Natural killer cell (primary cell): ENCODE measurements around the gene SORL1. TPM values are rescaled to one million over a fixed set of nuclear protein-coding genes. Genes with fewer than 3 reads are reported as not detected.
A peak's percentile ranks its signal among the peaks of the same experiment; 100 is the strongest.

Experiments used
- ATAC-seq, 3 donors: fragments of 150-1000 bp in 2 of 3; fragments of 200-7000 bp in 1 of 3; cut with Tn5 transposase; 1 replicate in 1 of 3; 2 replicates in 2 of 3; pipeline ENCODE4 v1.10.0; 2021; ENCODE audit warnings: mild to moderate bottlenecking in 2 of 3, moderate library complexity in 2 of 3
- DNase-seq, 2 donors: peaks; one replicate each; pipeline versions ENCODE4 v3.0.0 to v3.0.0-alpha.2; 2013 to 2021; ENCODE audit warnings: mixed read lengths in 1 of 2
- H3K27ac ChIP-seq: one replicate; pipeline ENCODE4 v1.5.1; 2013; ENCODE audit warnings: mild to moderate bottlenecking, low read length
- H3K27me3 ChIP-seq: one replicate; pipeline ENCODE4 v1.6.1; 2013; ENCODE audit warnings: low read length; ENCODE audit not compliant: control insufficient read depth, insufficient read depth
- H3K36me3 ChIP-seq: one replicate; pipeline ENCODE4 v1.6.1; 2013; ENCODE audit warnings: low read length; ENCODE audit not compliant: control insufficient read depth, insufficient read depth
- H3K4me1 ChIP-seq: one replicate; pipeline ENCODE4 v1.6.1; 2013; ENCODE audit warnings: low read length; ENCODE audit not compliant: control insufficient read depth, insufficient read depth
- H3K4me3 ChIP-seq: one replicate; pipeline ENCODE4 v1.5.1; 2013; ENCODE audit warnings: low read length
- H3K9me3 ChIP-seq: one replicate; pipeline ENCODE4 v1.6.1; 2013; ENCODE audit warnings: low read length; ENCODE audit not compliant: control insufficient read depth, insufficient read depth
- H3K27ac Mint-ChIP-seq, 2 donors: one replicate each; pipeline ENCODE4 v1.8.0; 2022; ENCODE audit warnings: mild to moderate bottlenecking in 2 of 2, mixed read lengths in 2 of 2, moderate library complexity in 1 of 2
- H3K27me3 Mint-ChIP-seq, 2 donors: one replicate each; pipeline ENCODE4 v1.8.0; 2022; ENCODE audit warnings: low read depth in 2 of 2, mixed read lengths in 2 of 2
- H3K36me3 Mint-ChIP-seq: one replicate; pipeline ENCODE4 v1.8.0; 2022; ENCODE audit warnings: mixed read lengths
- H3K4me1 Mint-ChIP-seq, 2 donors: one replicate each; pipeline ENCODE4 v1.8.0; 2022; ENCODE audit warnings: mixed read lengths in 2 of 2
- H3K4me3 Mint-ChIP-seq: one replicate; pipeline ENCODE4 v1.8.0; 2022; ENCODE audit warnings: mild to moderate bottlenecking, moderate library complexity, mixed read lengths
- H3K9me3 Mint-ChIP-seq, 2 donors: one replicate each; pipeline ENCODE4 v1.8.0; 2022; ENCODE audit warnings: mixed read lengths in 2 of 2
- WGBS: methylation state at CpG from one replicate; pipeline ENCODE4 v1.1.7; 2013; ENCODE audit warnings: missing lambda C conversion rate; ENCODE audit not compliant: insufficient coverage; 5-methylcytosine and 5-hydroxymethylcytosine counted together
- intact Hi-C: fragments of 100-400 bp; cut with micrococcal nuclease; formaldehyde crosslinking; loops from one replicate; pipeline ENCODE4 v1.14.2; 2022
- total RNA-seq, 4 donors: library from RNA; stranded (reverse); fragments of 120-200 nt in 1 of 4; gene quantifications; one replicate each; pipeline versions ENCODE4 v1.2.3 to v1.2.4, GENCODE V29; 2013 to 2022
- TF ChIP-seq, protein P1 (sequence below): fragments of 200-600 bp; IDR thresholded peaks from one replicate; pipeline ENCODE4 v1.8.0; 2022; ENCODE audit warnings: antibody characterized with exemption

Gene SORL1
- total RNA-seq, 3 donors from 2014 or later (not counting 1 experiment from before 2014, with no cell fraction given): 386 to 519 (median 456) TPM

DNA sequence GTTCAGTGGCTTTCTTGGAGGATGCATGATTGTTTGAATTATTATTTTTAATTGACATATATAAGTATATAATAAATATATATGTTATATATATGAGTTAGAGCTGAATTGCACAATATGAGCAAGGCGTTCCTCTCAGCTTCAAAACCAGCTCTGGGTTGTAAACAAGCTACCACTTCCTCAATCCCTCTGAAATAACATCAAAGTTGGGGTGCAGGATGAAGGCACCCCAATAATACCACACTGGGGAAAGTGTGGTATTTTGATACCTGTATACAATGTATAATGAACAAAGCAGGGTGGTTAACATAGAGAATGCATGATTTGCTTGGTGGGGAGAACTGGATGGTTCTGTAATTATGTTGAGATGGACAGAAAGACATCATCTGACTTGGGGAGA, 1.7 kb upstream of the SORL1 start:
- peaks cover 63% of the 10 kb centered on the region for H3K4me1 ChIP-seq
- no peaks in the 10 kb centered on the region for H3K9me3 Mint-ChIP-seq
- H3K4me1 Mint-ChIP-seq: peaks cover 79 to 84% of the 10 kb centered on the region in 2 donors
- H3K27ac ChIP-seq: peak overlapping the region; percentile 82
- peak overlapping the region; percentile 2 for H3K4me3 ChIP-seq
- H3K27me3 ChIP-seq: no peaks in the 10 kb centered on the region
- H3K36me3 ChIP-seq: no peaks in the 10 kb centered on the region
- WGBS: no CpG with 5 or more reads among the region's 1 CpG
- TF ChIP-seq, protein P1, sequence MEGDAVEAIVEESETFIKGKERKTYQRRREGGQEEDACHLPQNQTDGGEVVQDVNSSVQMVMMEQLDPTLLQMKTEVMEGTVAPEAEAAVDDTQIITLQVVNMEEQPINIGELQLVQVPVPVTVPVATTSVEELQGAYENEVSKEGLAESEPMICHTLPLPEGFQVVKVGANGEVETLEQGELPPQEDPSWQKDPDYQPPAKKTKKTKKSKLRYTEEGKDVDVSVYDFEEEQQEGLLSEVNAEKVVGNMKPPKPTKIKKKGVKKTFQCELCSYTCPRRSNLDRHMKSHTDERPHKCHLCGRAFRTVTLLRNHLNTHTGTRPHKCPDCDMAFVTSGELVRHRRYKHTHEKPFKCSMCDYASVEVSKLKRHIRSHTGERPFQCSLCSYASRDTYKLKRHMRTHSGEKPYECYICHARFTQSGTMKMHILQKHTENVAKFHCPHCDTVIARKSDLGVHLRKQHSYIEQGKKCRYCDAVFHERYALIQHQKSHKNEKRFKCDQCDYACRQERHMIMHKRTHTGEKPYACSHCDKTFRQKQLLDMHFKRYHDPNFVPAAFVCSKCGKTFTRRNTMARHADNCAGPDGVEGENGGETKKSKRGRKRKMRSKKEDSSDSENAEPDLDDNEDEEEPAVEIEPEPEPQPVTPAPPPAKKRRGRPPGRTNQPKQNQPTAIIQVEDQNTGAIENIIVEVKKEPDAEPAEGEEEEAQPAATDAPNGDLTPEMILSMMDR: no peak
- H3K27ac Mint-ChIP-seq: peak overlapping the region; percentile 98 to 99
- peak overlapping the region; percentile 99 for H3K4me3 Mint-ChIP-seq
- intact Hi-C loops: loop anchor here (2.0 kb wide), 1 partner anchor 32 kb away; no protein-coding TSS in a partner anchor
- no peaks in the 10 kb centered on the region for H3K9me3 ChIP-seq
- ATAC-seq (no peak), DNase-seq (peak in 1 of 2 donors; percentile 50)
- H3K27me3 Mint-ChIP-seq: no peaks in the 10 kb centered on the region
- H3K36me3 Mint-ChIP-seq: peaks cover 6% of the 10 kb centered on the region

DNA sequence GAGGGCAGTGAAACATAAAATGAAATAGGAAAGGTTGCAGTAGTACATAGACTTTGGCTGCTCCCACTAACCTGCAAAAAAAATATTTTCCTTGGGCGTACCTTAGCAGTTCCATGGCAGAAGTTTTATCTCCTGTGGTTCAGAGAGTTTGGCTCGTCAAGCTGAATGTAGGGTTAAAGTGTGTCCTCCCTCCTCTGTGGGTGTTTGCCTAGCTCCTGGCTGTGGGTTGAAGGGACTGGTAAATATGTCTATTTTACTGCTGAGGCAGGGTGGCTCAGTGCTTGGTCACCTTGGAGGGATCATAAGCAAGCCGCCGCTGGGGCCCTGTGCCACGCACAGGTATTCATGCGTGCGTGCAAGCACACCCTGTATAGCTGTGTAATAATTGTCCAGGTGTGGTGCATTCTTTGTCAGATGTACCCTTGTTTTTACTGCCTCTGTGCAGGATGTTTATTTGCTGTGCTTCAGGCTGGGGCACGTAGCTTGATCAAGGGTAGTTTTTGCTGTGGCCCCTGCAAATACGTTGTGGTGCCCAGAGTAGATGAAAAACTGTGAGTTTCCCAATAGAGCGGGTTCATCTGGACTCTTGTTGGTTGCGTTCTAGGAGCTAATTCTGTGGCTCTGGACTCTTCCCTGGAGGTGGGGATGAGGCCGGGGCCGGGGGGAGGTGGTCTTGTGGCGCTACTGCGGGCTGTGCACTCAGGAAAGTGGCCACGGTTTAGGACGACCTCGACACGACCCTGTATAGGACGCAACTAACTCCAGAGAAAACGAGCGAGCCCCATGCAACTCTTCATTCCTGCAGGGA, 732 bp upstream of the SORL1 start:
- Histone ChIP-seq H3K4me3 (peak overlapping the region; percentile 89), H3K27ac (peak overlapping the region; percentile 82), H3K4me1 (peaks cover 73% of the 10 kb centered on the region), H3K27me3 (no peaks in the 10 kb centered on the region), H3K36me3 (no peaks in the 10 kb centered on the region), H3K9me3 (no peaks in the 10 kb centered on the region)
- ATAC-seq (peak in 1 of 3 donors; percentile 0), DNase-seq (peak in 1 of 2 donors; percentile 61)
- peak overlapping the region; percentile 99 for H3K4me3 Mint-ChIP-seq
- intact Hi-C loops: loop anchor here (2.0 kb wide), 1 partner anchor 33 kb away; no protein-coding TSS in a partner anchor
- peaks cover 6% of the 10 kb centered on the region for H3K36me3 Mint-ChIP-seq
- 12% methylated on average over 22 of the region's 22 CpGs for WGBS
- no peaks in the 10 kb centered on the region for H3K9me3 Mint-ChIP-seq
- peaks cover 88 to 89% of the 10 kb centered on the region in 2 donors for H3K4me1 Mint-ChIP-seq
- H3K27me3 Mint-ChIP-seq: no peaks in the 10 kb centered on the region
- peak overlapping the region; percentile 98 to 99 for H3K27ac Mint-ChIP-seq
- TF ChIP-seq, protein P1: no peak

DNA sequence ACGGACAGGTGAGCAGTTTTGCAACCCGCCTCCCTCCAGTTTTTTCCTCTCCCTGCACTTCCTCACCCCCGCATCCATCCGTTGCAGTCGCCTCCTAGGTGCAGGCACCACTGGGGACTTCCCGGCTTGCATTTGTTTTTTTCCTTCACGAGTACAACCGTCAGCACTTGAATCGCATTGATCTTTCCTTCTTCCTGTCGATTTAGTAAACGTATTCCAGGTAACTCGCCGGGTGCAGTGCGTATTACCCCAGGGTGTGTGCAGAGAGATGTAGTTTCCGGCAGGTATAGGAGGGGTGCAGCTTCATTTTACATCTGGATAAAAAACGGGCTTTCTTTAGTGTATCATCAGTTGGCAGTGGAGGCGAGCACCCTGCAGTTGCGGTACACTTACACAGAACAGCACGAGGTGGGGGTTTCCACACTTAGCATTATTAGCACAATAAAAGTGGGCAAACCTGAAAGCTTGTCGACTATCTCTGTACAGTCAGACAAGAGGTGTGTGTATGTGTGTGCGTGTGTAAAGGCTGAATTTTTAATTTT, 566 bp downstream of the SORL1 start, which contains the start of gene SORL1-AS1:
Gene SORL1-AS1 (minus strand): TSS at position 359 of the 542 bp plus-strand sequence.
- Mint-ChIP-seq H3K27me3 (no peaks in the 10 kb centered on the region), H3K4me1 (peaks cover 91 to 93% of the 10 kb centered on the region in 2 donors), H3K36me3 (peaks cover 6% of the 10 kb centered on the region), H3K4me3 (peak within 1 kb of the TSS; percentile 99), H3K27ac (peak within 1 kb of the TSS; percentile 98 to 99), H3K9me3 (no peaks in the 10 kb centered on the region)
- peaks cover under 1% of the 10 kb centered on the region for H3K36me3 ChIP-seq
- WGBS: 0% methylated on average over 19 of the region's 21 CpGs
- no peaks in the 10 kb centered on the region for H3K27me3 ChIP-seq
- peaks cover 77% of the 10 kb centered on the region for H3K4me1 ChIP-seq
- H3K4me3 ChIP-seq: peak within 1 kb of the TSS; percentile 89
- peak; percentile 55 to 88 for DNase-seq
- intact Hi-C loops: loop anchor here (1.0 to 2.0 kb wide), 7 partner anchors 12 to 160 kb away; partner anchors contain the start of gene SC5D
- TF ChIP-seq, protein P1: peak; percentile 5
- peak; percentile 73 to 80 (median 75) for ATAC-seq
- H3K27ac ChIP-seq: peak within 1 kb of the TSS; percentile 82
- H3K9me3 ChIP-seq: no peaks in the 10 kb centered on the region
